ENCODE data around the gene PROCA1. TPM values are rescaled to one million over a fixed set of nuclear protein-coding genes. Genes with fewer than 3 reads are reported as not detected.

The PROCA1 gene
- polyA plus RNA-seq, 1 of the 3 experiments (the other 2 are of a cell fraction) = 7.1 TPM

DNA sequence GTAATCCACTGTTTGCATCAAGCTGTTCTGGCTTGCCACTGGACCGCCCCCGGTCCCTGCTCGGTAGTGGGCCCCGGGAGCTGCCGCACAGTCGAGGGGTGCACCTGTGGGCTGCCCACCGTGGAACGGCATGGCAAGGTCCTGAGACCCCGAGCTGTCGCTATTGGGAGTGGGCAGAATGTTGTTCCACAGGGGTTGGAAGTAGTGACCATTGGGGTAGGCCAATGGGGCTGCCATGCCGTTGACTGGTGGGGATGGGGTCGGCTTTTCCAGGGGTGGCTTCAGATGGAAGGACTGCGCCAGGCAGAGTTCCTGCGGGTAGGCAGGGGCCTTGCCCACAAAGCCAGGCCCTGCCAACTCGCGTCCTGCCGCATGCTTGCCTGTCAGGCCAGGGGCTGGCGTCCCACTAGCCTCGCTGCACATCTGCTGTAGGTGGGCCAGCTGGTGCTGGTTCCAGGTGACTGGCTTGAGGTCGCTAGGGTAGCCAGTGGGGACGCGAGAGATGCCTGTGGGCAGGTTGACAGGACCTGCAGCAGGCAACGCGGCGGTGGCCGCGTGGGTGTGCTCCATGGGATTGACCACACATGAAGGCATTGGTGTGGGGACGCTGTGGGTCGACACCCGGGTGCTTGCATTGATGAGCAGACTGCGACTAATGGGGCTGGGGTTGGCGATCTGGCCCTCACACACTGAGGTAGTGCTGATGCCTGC lies 46.9 kb upstream of the PROCA1 start:
- Histone ChIP-seq H3K36me3 (replicated peaks in 1 of 2; ENCODE audit: control insufficient read depth in 1 of 2, insufficient read depth in 2 of 2, low read length in 1 of 2) (peaks cover 16 to 37% of the 10 kb centered on the region in 2 experiments), H4K20me1 (ENCODE audit: insufficient read depth) (peaks cover 4% of the 10 kb centered on the region; the same call in 1 of the 2 replicates), H3K27ac (ENCODE audit: low read depth in 2 of 2, low read length in 1 of 2) (no peak overlapping the region), H3K9me2 (no peaks in the 10 kb centered on the region), H2AFZ (ENCODE audit: low read depth) (no peak overlapping the region), H3K27me3 (ENCODE audit: insufficient read depth) (no peaks in the 10 kb centered on the region), H3K79me2 (ENCODE audit: insufficient read depth) (peaks cover 6% of the 10 kb centered on the region; the same call in 1 of the 2 replicates), H3K4me2 (no peak overlapping the region), H3K4me3 (ENCODE audit: low read depth in 2 of 2, low read length in 1 of 2) (no peak overlapping the region), H3K9ac (no peak overlapping the region), H3K4me1 (ENCODE audit: control insufficient read depth in 1 of 2, insufficient read depth in 2 of 2, low read depth in 1 of 2, low read length in 1 of 2) (peaks cover 0 to 19% of the 10 kb centered on the region in 2 experiments; a peak in 1 of 4 replicates), H3K9me3 (no peaks in the 10 kb centered on the region), H3F3A (replicated peaks; ENCODE audit: insufficient read depth) (peaks cover 32% of the 10 kb centered on the region)
- ChIA-PET CTCF (interaction anchor here (20.4 kb wide), 1 partner anchor 34 kb away, joined by 612 read pairs; the partner anchor contains the start of genes NEK8, RPL23A and TLCD1), POLR2A (no interaction called here)
- 96% methylated on average over 20 of the region's 32 CpGs for WGBS (ENCODE audit: low lambda C conversion rate)
- TF ChIP-seq, protein P1, sequence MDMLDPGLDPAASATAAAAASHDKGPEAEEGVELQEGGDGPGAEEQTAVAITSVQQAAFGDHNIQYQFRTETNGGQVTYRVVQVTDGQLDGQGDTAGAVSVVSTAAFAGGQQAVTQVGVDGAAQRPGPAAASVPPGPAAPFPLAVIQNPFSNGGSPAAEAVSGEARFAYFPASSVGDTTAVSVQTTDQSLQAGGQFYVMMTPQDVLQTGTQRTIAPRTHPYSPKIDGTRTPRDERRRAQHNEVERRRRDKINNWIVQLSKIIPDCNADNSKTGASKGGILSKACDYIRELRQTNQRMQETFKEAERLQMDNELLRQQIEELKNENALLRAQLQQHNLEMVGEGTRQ (IDR thresholded peaks at IDR 0.05; ENCODE audit: borderline replicate concordance, low read depth, low read length) = no peak
- no peak for DNase-seq

DNA sequence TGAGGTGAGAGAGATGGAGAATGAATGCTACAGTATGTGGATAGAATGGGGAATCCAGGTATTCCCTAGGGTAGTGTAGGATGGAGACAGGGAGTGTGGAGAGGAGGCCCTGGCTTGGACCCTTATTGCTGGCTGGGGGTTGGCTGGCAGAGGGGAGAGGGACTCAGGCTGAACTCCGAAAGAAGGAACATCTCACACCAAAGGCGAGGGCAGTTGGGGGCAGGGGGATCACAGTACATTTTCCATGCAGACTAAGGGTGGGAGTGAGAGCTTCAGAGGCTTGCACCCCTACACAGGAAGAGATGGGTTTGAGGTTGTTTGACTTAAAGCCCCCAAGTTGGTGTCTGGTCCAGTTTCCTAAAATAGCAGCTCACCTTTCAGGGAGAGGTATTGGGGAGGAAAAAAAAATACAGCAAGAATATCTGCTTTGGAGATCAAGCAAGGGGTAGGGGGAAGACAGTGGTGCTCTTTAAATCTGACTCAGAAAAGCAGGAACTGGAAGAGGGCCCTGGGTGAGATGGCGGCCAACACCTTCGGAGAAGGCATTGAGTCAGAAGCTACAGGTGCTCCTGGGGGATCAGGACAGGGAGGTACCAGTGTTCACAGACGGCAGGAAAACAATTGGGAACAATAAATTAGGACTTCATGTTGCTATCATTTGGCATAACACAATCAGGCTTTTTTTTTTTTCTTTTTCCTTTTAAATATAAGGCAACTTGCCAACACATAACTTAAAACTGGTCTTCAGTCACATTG lies 44.5 kb upstream of the PROCA1 start:
- Histone ChIP-seq H3K4me3 (ENCODE audit: low read depth in 2 of 2, low read length in 1 of 2) (no peak overlapping the region), H2AFZ (ENCODE audit: low read depth) (no peak overlapping the region), H3K27ac (ENCODE audit: low read depth in 2 of 2, low read length in 1 of 2) (no peak overlapping the region), H3K9me3 (no peaks in the 10 kb centered on the region), H3K4me2 (no peak overlapping the region), H3K9me2 (no peaks in the 10 kb centered on the region), H3K9ac (no peak overlapping the region), H4K20me1 (ENCODE audit: insufficient read depth) (peaks cover 10% of the 10 kb centered on the region; the same call in 1 of the 2 replicates), H3K4me1 (ENCODE audit: control insufficient read depth in 1 of 2, insufficient read depth in 2 of 2, low read depth in 1 of 2, low read length in 1 of 2) (peaks cover 0 to 7% of the 10 kb centered on the region in 2 experiments; a peak in 1 of 4 replicates), H3F3A (replicated peaks; ENCODE audit: insufficient read depth) (peaks cover 30% of the 10 kb centered on the region), H3K36me3 (replicated peaks in 1 of 2; ENCODE audit: control insufficient read depth in 1 of 2, insufficient read depth in 2 of 2, low read length in 1 of 2) (peaks cover 20 to 33% of the 10 kb centered on the region in 2 experiments), H3K27me3 (ENCODE audit: insufficient read depth) (no peaks in the 10 kb centered on the region), H3K79me2 (ENCODE audit: insufficient read depth) (peaks cover 5% of the 10 kb centered on the region; the same call in 1 of the 2 replicates)
- POLR2A ChIA-PET = no interaction called here
- 87% methylated on average over 5 of the region's 5 CpGs for WGBS (ENCODE audit: low lambda C conversion rate)
- CTCF ChIA-PET = interaction anchor here (1.0 to 20.4 kb wide), 2 partner anchors 9 to 32 kb away, joined by 4 to 612 read pairs; partner anchors contain the start of genes NEK8, RPL23A and TLCD1
- TF ChIP-seq FOXM1 (IDR thresholded peaks at IDR 0.05; ENCODE audit: low read depth) = no peak
- no peak for TF ChIP-seq JUND (IDR thresholded peaks at IDR 0.05)
- TF ChIP-seq RXRA (IDR thresholded peaks at IDR 0.05; ENCODE audit: borderline replicate concordance, low read depth) = no peak
- TF ChIP-seq, protein P2, sequence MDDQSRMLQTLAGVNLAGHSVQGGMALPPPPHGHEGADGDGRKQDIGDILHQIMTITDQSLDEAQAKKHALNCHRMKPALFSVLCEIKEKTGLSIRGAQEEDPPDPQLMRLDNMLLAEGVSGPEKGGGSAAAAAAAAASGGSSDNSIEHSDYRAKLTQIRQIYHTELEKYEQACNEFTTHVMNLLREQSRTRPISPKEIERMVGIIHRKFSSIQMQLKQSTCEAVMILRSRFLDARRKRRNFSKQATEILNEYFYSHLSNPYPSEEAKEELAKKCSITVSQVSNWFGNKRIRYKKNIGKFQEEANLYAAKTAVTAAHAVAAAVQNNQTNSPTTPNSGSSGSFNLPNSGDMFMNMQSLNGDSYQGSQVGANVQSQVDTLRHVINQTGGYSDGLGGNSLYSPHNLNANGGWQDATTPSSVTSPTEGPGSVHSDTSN (IDR thresholded peaks at IDR 0.05) = no peak
- no peak for TF ChIP-seq MEF2A (IDR thresholded peaks at IDR 0.05; ENCODE audit: borderline replicate concordance, low read depth)
- no peak for TF ChIP-seq TAF1 (IDR thresholded peaks at IDR 0.05; ENCODE audit: borderline replicate concordance, low read depth, low read length)
- no peak for TF ChIP-seq POLR2AphosphoS5 (IDR thresholded peaks at IDR 0.05; ENCODE audit: low read depth, low read length)
- no peak for TF ChIP-seq YY1 (IDR thresholded peaks at IDR 0.05; ENCODE audit: low read depth)
- no peak for TF ChIP-seq GATA2 (CRISPR knock-in tag; IDR thresholded peaks at IDR 0.05)
- TF ChIP-seq, protein P3, sequence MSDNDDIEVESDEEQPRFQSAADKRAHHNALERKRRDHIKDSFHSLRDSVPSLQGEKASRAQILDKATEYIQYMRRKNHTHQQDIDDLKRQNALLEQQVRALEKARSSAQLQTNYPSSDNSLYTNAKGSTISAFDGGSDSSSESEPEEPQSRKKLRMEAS (IDR thresholded peaks at IDR 0.05; ENCODE audit: low read depth) = no peak
- TF ChIP-seq FOXJ3 (CRISPR knock-in tag; IDR thresholded peaks at IDR 0.05) = no peak
- no peak for TF ChIP-seq MXI1 (IDR thresholded peaks at IDR 0.05; ENCODE audit: low read depth, low read length)
- TF ChIP-seq RFX5 (IDR thresholded peaks at IDR 0.05; ENCODE audit: low read length) = no peak
- TF ChIP-seq, protein P4, sequence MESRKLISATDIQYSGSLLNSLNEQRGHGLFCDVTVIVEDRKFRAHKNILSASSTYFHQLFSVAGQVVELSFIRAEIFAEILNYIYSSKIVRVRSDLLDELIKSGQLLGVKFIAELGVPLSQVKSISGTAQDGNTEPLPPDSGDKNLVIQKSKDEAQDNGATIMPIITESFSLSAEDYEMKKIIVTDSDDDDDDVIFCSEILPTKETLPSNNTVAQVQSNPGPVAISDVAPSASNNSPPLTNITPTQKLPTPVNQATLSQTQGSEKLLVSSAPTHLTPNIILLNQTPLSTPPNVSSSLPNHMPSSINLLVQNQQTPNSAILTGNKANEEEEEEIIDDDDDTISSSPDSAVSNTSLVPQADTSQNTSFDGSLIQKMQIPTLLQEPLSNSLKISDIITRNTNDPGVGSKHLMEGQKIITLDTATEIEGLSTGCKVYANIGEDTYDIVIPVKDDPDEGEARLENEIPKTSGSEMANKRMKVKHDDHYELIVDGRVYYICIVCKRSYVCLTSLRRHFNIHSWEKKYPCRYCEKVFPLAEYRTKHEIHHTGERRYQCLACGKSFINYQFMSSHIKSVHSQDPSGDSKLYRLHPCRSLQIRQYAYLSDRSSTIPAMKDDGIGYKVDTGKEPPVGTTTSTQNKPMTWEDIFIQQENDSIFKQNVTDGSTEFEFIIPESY (IDR thresholded peaks at IDR 0.05; ENCODE audit: borderline replicate concordance, low read depth) = no peak
- TF ChIP-seq, protein P1 (IDR thresholded peaks at IDR 0.05; ENCODE audit: borderline replicate concordance, low read depth, low read length) = no peak
- DNase-seq = no peak
